ENCODE data around the gene TMEM120A. TPM values are rescaled to one million over a fixed set of nuclear protein-coding genes. Genes with fewer than 3 reads are reported as not detected.

The TMEM120A gene
- total RNA-seq, 1 experiment from 2014 or later, result 19.3 TPM

- H3K27ac Mint-ChIP-seq (ENCODE audit: unreplicated experiment), result no peak overlapping the region
- H3K9me3 Mint-ChIP-seq (ENCODE audit: low read depth, unreplicated experiment), result no peaks in the 10 kb centered on the region
- H3K4me1 Mint-ChIP-seq (ENCODE audit: low read depth, unreplicated experiment), result no peaks in the 10 kb centered on the region
- BruUV-seq (replicated peaks), result no TSS peak
- H3K36me3 Mint-ChIP-seq (ENCODE audit: insufficient read depth, unreplicated experiment), result peaks cover 42% of the 10 kb centered on the region
- DNase-seq, result no peak
- CTCF ChIA-PET, result no interaction called here
- TF ChIP-seq, protein P1, sequence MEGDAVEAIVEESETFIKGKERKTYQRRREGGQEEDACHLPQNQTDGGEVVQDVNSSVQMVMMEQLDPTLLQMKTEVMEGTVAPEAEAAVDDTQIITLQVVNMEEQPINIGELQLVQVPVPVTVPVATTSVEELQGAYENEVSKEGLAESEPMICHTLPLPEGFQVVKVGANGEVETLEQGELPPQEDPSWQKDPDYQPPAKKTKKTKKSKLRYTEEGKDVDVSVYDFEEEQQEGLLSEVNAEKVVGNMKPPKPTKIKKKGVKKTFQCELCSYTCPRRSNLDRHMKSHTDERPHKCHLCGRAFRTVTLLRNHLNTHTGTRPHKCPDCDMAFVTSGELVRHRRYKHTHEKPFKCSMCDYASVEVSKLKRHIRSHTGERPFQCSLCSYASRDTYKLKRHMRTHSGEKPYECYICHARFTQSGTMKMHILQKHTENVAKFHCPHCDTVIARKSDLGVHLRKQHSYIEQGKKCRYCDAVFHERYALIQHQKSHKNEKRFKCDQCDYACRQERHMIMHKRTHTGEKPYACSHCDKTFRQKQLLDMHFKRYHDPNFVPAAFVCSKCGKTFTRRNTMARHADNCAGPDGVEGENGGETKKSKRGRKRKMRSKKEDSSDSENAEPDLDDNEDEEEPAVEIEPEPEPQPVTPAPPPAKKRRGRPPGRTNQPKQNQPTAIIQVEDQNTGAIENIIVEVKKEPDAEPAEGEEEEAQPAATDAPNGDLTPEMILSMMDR (IDR thresholded peaks at IDR 0.05; ENCODE audit: unreplicated experiment), result no peak
- no peaks in the 10 kb centered on the region for H3K27me3 Mint-ChIP-seq (ENCODE audit: unreplicated experiment)
- H3K4me3 Mint-ChIP-seq (ENCODE audit: low read depth, unreplicated experiment), result no peak overlapping the region
- intact Hi-C loops (cut with micrococcal nuclease; ENCODE audit: unreplicated experiment), result no loop called here
Measured at GRCh38 chr7:75988568-75989499, 5.6 kb downstream of the TMEM120A start.

- H3K4me3 Mint-ChIP-seq (ENCODE audit: low read depth, unreplicated experiment), result no peak overlapping the region
- BruUV-seq (replicated peaks), result no TSS peak
- intact Hi-C loops (cut with micrococcal nuclease; ENCODE audit: unreplicated experiment), result no loop called here
- H3K9me3 Mint-ChIP-seq (ENCODE audit: low read depth, unreplicated experiment), result no peaks in the 10 kb centered on the region
- H3K27me3 Mint-ChIP-seq (ENCODE audit: unreplicated experiment), result no peaks in the 10 kb centered on the region
- CTCF ChIA-PET, result interaction anchor here (0.6 kb wide), 1 partner anchor 15 kb away, joined by 3 read pairs; no protein-coding TSS in a partner anchor
- TF ChIP-seq, protein P1 (IDR thresholded peaks at IDR 0.05; ENCODE audit: unreplicated experiment), result no peak
- DNase-seq, result no peak
- H3K4me1 Mint-ChIP-seq (ENCODE audit: low read depth, unreplicated experiment), result no peaks in the 10 kb centered on the region
- peaks cover 35% of the 10 kb centered on the region for H3K36me3 Mint-ChIP-seq (ENCODE audit: insufficient read depth, unreplicated experiment)
- no peak overlapping the region for H3K27ac Mint-ChIP-seq (ENCODE audit: unreplicated experiment)
Measured at GRCh38 chr7:75987805-75988567, 6.4 kb downstream of the TMEM120A start.

- intact Hi-C loops (cut with micrococcal nuclease; ENCODE audit: unreplicated experiment), result no loop called here
- Mint-ChIP-seq H3K9me3 (ENCODE audit: low read depth, unreplicated experiment) (no peaks in the 10 kb centered on the region), H3K4me1 (ENCODE audit: low read depth, unreplicated experiment) (no peaks in the 10 kb centered on the region), H3K27ac (ENCODE audit: unreplicated experiment) (no peak overlapping the region), H3K27me3 (ENCODE audit: unreplicated experiment) (no peaks in the 10 kb centered on the region), H3K36me3 (ENCODE audit: insufficient read depth, unreplicated experiment) (peaks cover 35% of the 10 kb centered on the region), H3K4me3 (ENCODE audit: low read depth, unreplicated experiment) (no peak overlapping the region)
- CTCF ChIA-PET, result interaction anchor here (0.6 kb wide), 1 partner anchor 14 kb away, joined by 3 read pairs; no protein-coding TSS in a partner anchor
- TF ChIP-seq, protein P1 (IDR thresholded peaks at IDR 0.05; ENCODE audit: unreplicated experiment), result no peak
- no peak for DNase-seq
- BruUV-seq (replicated peaks), result no TSS peak
Measured at GRCh38 chr7:75987026-75987804, 7.2 kb downstream of the TMEM120A start.

DNA sequence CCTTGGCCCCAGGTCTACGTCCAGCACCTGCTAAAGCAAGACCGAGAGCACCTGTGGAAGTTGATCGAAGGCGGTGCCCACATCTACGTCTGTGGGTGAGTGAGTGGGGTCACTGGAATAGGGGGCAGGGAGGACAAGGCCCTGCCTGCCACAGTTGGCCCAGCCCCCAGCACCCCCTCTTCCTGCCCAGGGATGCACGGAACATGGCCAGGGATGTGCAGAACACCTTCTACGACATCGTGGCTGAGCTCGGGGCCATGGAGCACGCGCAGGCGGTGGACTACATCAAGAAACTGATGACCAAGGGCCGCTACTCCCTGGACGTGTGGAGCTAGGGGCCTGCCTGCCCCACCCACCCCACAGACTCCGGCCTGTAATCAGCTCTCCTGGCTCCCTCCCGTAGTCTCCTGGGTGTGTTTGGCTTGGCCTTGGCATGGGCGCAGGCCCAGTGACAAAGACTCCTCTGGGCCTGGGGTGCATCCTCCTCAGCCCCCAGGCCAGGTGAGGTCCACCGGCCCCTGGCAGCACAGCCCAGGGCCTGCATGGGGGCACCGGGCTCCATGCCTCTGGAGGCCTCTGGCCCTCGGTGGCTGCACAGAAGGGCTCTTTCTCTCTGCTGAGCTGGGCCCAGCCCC is 8.1 kb downstream of the TMEM120A start:
- Mint-ChIP-seq H3K4me1 (ENCODE audit: low read depth, unreplicated experiment) (no peaks in the 10 kb centered on the region), H3K36me3 (ENCODE audit: insufficient read depth, unreplicated experiment) (peaks cover 42% of the 10 kb centered on the region), H3K27ac (ENCODE audit: unreplicated experiment) (no peak overlapping the region), H3K9me3 (ENCODE audit: low read depth, unreplicated experiment) (no peaks in the 10 kb centered on the region), H3K27me3 (ENCODE audit: unreplicated experiment) (no peaks in the 10 kb centered on the region), H3K4me3 (ENCODE audit: low read depth, unreplicated experiment) (no peak overlapping the region)
- BruUV-seq (replicated peaks), result no TSS peak
- TF ChIP-seq, protein P1 (IDR thresholded peaks at IDR 0.05; ENCODE audit: unreplicated experiment), result no peak
- intact Hi-C loops (cut with micrococcal nuclease; ENCODE audit: unreplicated experiment), result no loop called here
- CTCF ChIA-PET, result no interaction called here
- DNase-seq, result no peak
